Measurements from ENCODE around the gene JAK1. TPM values are rescaled to one million over a fixed set of nuclear protein-coding genes. Genes with fewer than 3 reads are reported as not detected.

Gene JAK1
- polyA plus RNA-seq, 1 donor from 2014 or later = 26.8 TPM

GRCh38 chr1:64901663-64902062 is 64.7 kb downstream of the JAK1 start:
- no peaks in the 10 kb centered on the region for H3K9me3 ChIP-seq (ENCODE audit: low read length)
- H3F3A ChIP-seq (ENCODE audit: insufficient read depth, low read length, poor library complexity, severe bottlenecking) = no peaks in the 10 kb centered on the region
- TF ChIP-seq MXI1 (conservative IDR thresholded peaks at IDR 0.05; ENCODE audit: poor library complexity, severe bottlenecking) = no peak
- no peak for TF ChIP-seq EP300 (conservative IDR thresholded peaks at IDR 0.05; ENCODE audit: poor library complexity, severe bottlenecking)
- no peak for TF ChIP-seq POLR2AphosphoS5 (IDR thresholded peaks at IDR 0.05)
- no peak for TF ChIP-seq RAD21 (conservative IDR thresholded peaks at IDR 0.05)
- TF ChIP-seq TAF1 (IDR thresholded peaks at IDR 0.05; ENCODE audit: low read depth) = no peak
- no peak for TF ChIP-seq REST (IDR thresholded peaks at IDR 0.05; ENCODE audit: borderline replicate concordance)
- TF ChIP-seq CTCF (IDR thresholded peaks at IDR 0.05; ENCODE audit: poor library complexity, severe bottlenecking) = no peak
- TF ChIP-seq SMC3 (conservative IDR thresholded peaks at IDR 0.05; ENCODE audit: poor library complexity) = no peak
- no peak for TF ChIP-seq EZH2 (IDR thresholded peaks at IDR 0.05; ENCODE audit: borderline replicate concordance, insufficient read depth, low read length, poor library complexity, severe bottlenecking)
- H3K4me3 ChIP-seq (ENCODE audit: low read length) = no peak overlapping the region
- no peak overlapping the region for H3K9ac ChIP-seq (ENCODE audit: low read length)
- H3K9me2 ChIP-seq (ENCODE audit: insufficient read depth, low read length) = no peaks in the 10 kb centered on the region
- H2AFZ ChIP-seq (ENCODE audit: low read depth, low read length) = no peak overlapping the region
- no peak overlapping the region for H3K4me2 ChIP-seq (ENCODE audit: low read length)
- H3K79me2 ChIP-seq (replicated peaks; ENCODE audit: insufficient read depth, low read length) = no peaks in the 10 kb centered on the region
- no peak overlapping the region for H3K27ac ChIP-seq (ENCODE audit: low read length)
- no peaks in the 10 kb centered on the region for H3K27me3 ChIP-seq (ENCODE audit: insufficient read depth, low read depth, low read length)
- no peaks in the 10 kb centered on the region for H4K20me1 ChIP-seq (ENCODE audit: insufficient read depth)
- H3K36me3 ChIP-seq (ENCODE audit: insufficient read depth, low read length) = no peaks in the 10 kb centered on the region

GRCh38 chr1:64900916-64901315 is 65.4 kb downstream of the JAK1 start:
- no peak overlapping the region for H3K4me2 ChIP-seq (ENCODE audit: low read length)
- H3K9ac ChIP-seq (ENCODE audit: low read length) = no peak overlapping the region
- TF ChIP-seq POLR2AphosphoS5 (IDR thresholded peaks at IDR 0.05) = no peak
- TF ChIP-seq SMC3 (conservative IDR thresholded peaks at IDR 0.05; ENCODE audit: poor library complexity) = no peak
- TF ChIP-seq EP300 (conservative IDR thresholded peaks at IDR 0.05; ENCODE audit: poor library complexity, severe bottlenecking) = no peak
- H3K79me2 ChIP-seq (replicated peaks; ENCODE audit: insufficient read depth, low read length) = no peaks in the 10 kb centered on the region
- H3K36me3 ChIP-seq (ENCODE audit: insufficient read depth, low read length) = no peaks in the 10 kb centered on the region
- H3K9me3 ChIP-seq (ENCODE audit: low read length) = no peaks in the 10 kb centered on the region
- no peaks in the 10 kb centered on the region for H3K9me2 ChIP-seq (ENCODE audit: insufficient read depth, low read length)
- H4K20me1 ChIP-seq (ENCODE audit: insufficient read depth) = no peaks in the 10 kb centered on the region
- no peak overlapping the region for H2AFZ ChIP-seq (ENCODE audit: low read depth, low read length)
- no peak overlapping the region for H3K4me3 ChIP-seq (ENCODE audit: low read length)
- no peaks in the 10 kb centered on the region for H3F3A ChIP-seq (ENCODE audit: insufficient read depth, low read length, poor library complexity, severe bottlenecking)
- H3K27ac ChIP-seq (ENCODE audit: low read length) = no peak overlapping the region
- H3K27me3 ChIP-seq (ENCODE audit: insufficient read depth, low read depth, low read length) = no peaks in the 10 kb centered on the region
